Measurements from ENCODE around the gene WNT3A. TPM values are rescaled to one million over a fixed set of nuclear protein-coding genes. Genes with fewer than 3 reads are reported as not detected.

The WNT3A gene
- polyA plus RNA-seq, 3 donors, result not detected

GRCh38 chr1:228073857-228074545 is 67.2 kb downstream of the WNT3A start:
- no peak for DNase-seq
- TF ChIP-seq, protein P1, sequence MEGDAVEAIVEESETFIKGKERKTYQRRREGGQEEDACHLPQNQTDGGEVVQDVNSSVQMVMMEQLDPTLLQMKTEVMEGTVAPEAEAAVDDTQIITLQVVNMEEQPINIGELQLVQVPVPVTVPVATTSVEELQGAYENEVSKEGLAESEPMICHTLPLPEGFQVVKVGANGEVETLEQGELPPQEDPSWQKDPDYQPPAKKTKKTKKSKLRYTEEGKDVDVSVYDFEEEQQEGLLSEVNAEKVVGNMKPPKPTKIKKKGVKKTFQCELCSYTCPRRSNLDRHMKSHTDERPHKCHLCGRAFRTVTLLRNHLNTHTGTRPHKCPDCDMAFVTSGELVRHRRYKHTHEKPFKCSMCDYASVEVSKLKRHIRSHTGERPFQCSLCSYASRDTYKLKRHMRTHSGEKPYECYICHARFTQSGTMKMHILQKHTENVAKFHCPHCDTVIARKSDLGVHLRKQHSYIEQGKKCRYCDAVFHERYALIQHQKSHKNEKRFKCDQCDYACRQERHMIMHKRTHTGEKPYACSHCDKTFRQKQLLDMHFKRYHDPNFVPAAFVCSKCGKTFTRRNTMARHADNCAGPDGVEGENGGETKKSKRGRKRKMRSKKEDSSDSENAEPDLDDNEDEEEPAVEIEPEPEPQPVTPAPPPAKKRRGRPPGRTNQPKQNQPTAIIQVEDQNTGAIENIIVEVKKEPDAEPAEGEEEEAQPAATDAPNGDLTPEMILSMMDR (IDR thresholded peaks at IDR 0.05), result no peak
- no peak overlapping the region for H3K9ac ChIP-seq (ENCODE audit: insufficient read depth, low read length, poor library complexity, severe bottlenecking)

DNA sequence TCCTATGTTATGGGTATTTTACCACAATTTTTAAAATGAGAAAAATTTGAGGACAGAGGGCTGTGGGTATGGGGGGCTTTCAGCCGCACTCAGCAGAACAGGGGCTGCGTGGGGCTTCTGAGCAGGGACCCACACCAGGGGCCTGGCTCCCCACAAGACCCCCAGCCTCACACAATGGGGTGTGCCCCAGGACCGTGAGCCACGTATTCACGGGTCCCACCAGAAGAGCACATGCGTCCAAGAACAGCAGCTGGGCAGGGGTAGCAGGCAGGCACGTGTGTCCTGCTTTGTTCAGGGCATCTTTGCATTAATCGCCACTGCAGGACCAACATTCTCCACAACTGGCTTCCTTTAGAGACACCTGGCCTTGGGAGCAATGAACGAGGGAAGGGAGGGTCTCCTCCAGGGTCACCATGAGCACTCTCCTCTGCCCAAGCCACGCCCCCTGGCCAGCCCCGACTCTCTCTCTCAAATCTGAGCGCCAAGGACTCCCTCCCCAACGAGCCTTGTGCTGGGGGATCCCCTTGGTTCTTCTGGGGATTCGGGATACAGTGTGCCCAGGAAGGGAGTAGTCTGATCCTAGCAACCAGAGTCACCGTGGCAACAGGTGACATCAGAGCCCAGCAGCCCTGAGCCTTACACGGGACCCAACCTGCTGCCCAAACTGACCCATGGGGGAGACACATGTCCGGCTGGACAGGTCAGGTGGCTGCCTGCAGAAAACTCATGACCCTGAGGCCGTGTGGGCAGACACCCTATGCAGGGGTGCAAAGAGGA is 68.3 kb downstream of the WNT3A start:
- no peaks in the 10 kb centered on the region for H3K9me3 ChIP-seq (replicated peaks in 1 of 2; ENCODE audit: control insufficient read depth in 1 of 2, insufficient read depth in 1 of 2, low read length in 2 of 2)
- H3K27me3 ChIP-seq (ENCODE audit: control insufficient read depth in 2 of 2, insufficient read depth in 2 of 2, low read length in 2 of 2), result peaks cover 2 to 4% of the 10 kb centered on the region in 2 donors
- intact Hi-C loops (cut with micrococcal nuclease), result loop anchor here in 1 of 2 donors (5.0 kb wide), 1 partner anchor 47 kb away; no protein-coding TSS in a partner anchor
- no peak overlapping the region for H3K27ac ChIP-seq (ENCODE audit: low read depth in 1 of 2, low read length in 2 of 2)
- no peaks in the 10 kb centered on the region for H3K36me3 ChIP-seq (replicated peaks in 1 of 2; ENCODE audit: control insufficient read depth in 1 of 2, insufficient read depth in 2 of 2, low read length in 2 of 2)
- Mint-ChIP-seq H3K4me1 (peaks cover 8% of the 10 kb centered on the region), H3K9me3 (peaks cover 0 to 2% (median 0%) of the 10 kb centered on the region in 7 donors), H3K27ac (no peak overlapping the region), H3K4me3 (no peak overlapping the region), H3K36me3 (no peaks in the 10 kb centered on the region), H3K27me3 (ENCODE audit: low read depth in 3 of 3) (peaks cover 10 to 28% (median 14%) of the 10 kb centered on the region in 3 donors)
- TF ChIP-seq, protein P1 (IDR thresholded peaks at IDR 0.05), result no peak
- H3K4me3 ChIP-seq (replicated peaks in 1 of 3; ENCODE audit: low read depth in 2 of 3, low read length in 3 of 3), result no peak overlapping the region
- no peak overlapping the region for H3K9ac ChIP-seq (ENCODE audit: insufficient read depth, low read length, poor library complexity, severe bottlenecking)
- no peak overlapping the region for H2AFZ ChIP-seq (ENCODE audit: insufficient read depth, low read depth, low read length, poor library complexity, severe bottlenecking)
- H3K4me1 ChIP-seq (ENCODE audit: control insufficient read depth in 1 of 2, insufficient read depth in 2 of 2, low read length in 2 of 2), result no peaks in the 10 kb centered on the region
- H3K4me2 ChIP-seq (replicated peaks; ENCODE audit: extremely low read depth, low read length, poor library complexity, severe bottlenecking), result no peak overlapping the region
- H4K20me1 ChIP-seq (ENCODE audit: insufficient read depth, low read length), result peaks cover 33% of the 10 kb centered on the region
- no peak for DNase-seq
- WGBS (ENCODE audit: insufficient coverage), result 65% methylated on average over 18 of the region's 18 CpGs
- H3K79me2 ChIP-seq (ENCODE audit: insufficient read depth, low read length), result peaks cover 11% of the 10 kb centered on the region

More at GRCh38 chr1:228073857-228074545, 67.2 kb downstream of the WNT3A start:
- Mint-ChIP-seq H3K27ac (no peak overlapping the region), H3K27me3 (ENCODE audit: low read depth in 3 of 3) (peaks cover 10 to 28% (median 12%) of the 10 kb centered on the region in 3 donors), H3K4me3 (no peak overlapping the region), H3K9me3 (peaks cover 0 to 2% (median 0%) of the 10 kb centered on the region in 7 donors), H3K4me1 (peaks cover 5% of the 10 kb centered on the region), H3K36me3 (no peaks in the 10 kb centered on the region)
- Histone ChIP-seq H3K4me3 (replicated peaks in 1 of 3; ENCODE audit: low read depth in 2 of 3, low read length in 3 of 3) (no peak overlapping the region), H3K27me3 (ENCODE audit: control insufficient read depth in 2 of 2, insufficient read depth in 2 of 2, low read length in 2 of 2) (peaks cover 2 to 4% of the 10 kb centered on the region in 2 donors), H3K79me2 (ENCODE audit: insufficient read depth, low read length) (no peaks in the 10 kb centered on the region), H3K4me1 (ENCODE audit: control insufficient read depth in 1 of 2, insufficient read depth in 2 of 2, low read length in 2 of 2) (no peaks in the 10 kb centered on the region), H2AFZ (ENCODE audit: insufficient read depth, low read depth, low read length, poor library complexity, severe bottlenecking) (no peak overlapping the region), H3K4me2 (replicated peaks; ENCODE audit: extremely low read depth, low read length, poor library complexity, severe bottlenecking) (no peak overlapping the region), H3K36me3 (replicated peaks in 1 of 2; ENCODE audit: control insufficient read depth in 1 of 2, insufficient read depth in 2 of 2, low read length in 2 of 2) (no peaks in the 10 kb centered on the region), H3K9me3 (replicated peaks in 1 of 2; ENCODE audit: control insufficient read depth in 1 of 2, insufficient read depth in 1 of 2, low read length in 2 of 2) (no peaks in the 10 kb centered on the region), H3K27ac (ENCODE audit: low read depth in 1 of 2, low read length in 2 of 2) (no peak overlapping the region), H4K20me1 (ENCODE audit: insufficient read depth, low read length) (peaks cover 28% of the 10 kb centered on the region)
- 78% methylated on average over 8 of the region's 16 CpGs for WGBS (ENCODE audit: insufficient coverage)
- intact Hi-C loops (cut with micrococcal nuclease), result no loop called here
